Hepatocyte (in vitro differentiated cells): Measurements from ENCODE around the gene TUBE1. TPM values are rescaled to one million over a fixed set of nuclear protein-coding genes. Genes with fewer than 3 reads are reported as not detected.

Source experiments
- DNase-seq: peaks from one replicate; pipeline ENCODE4 v3.0.0-alpha.2; 2016; ENCODE audit warnings: low spot score
- H2AFZ ChIP-seq: fragments of 200-600 bp; sonication (generic); 2 replicates; pipeline ENCODE4 v1.6.0; 2016; ENCODE audit warnings: antibody characterized with exemption, mild to moderate bottlenecking
- H3K27ac ChIP-seq: fragments of 200-600 bp; sonication (generic); 2 replicates; pipeline ENCODE4 v1.5.1; 2016; ENCODE audit warnings: mild to moderate bottlenecking
- H3K27me3 ChIP-seq: fragments of 200-600 bp; sonication (generic); 2 replicates; pipeline ENCODE4 v1.6.1; 2016
- H3K36me3 ChIP-seq: fragments of 200-600 bp; sonication (generic); replicated peaks from 2 replicates; pipeline ENCODE4 v1.5.1; 2016; ENCODE audit warnings: low read depth; ENCODE audit not compliant: insufficient read depth
- H3K4me1 ChIP-seq: fragments of 200-600 bp; sonication (generic); 2 replicates; pipeline ENCODE4 v1.5.1; 2016; ENCODE audit warnings: mild to moderate bottlenecking, moderate library complexity; ENCODE audit not compliant: insufficient read depth
- H3K4me2 ChIP-seq: fragments of 200-600 bp; sonication (generic); 2 replicates; pipeline ENCODE4 v1.6.0; 2016
- H3K4me3 ChIP-seq: fragments of 200-600 bp; sonication (generic); 2 replicates; pipeline ENCODE4 v1.5.1; 2016; ENCODE audit warnings: mild to moderate bottlenecking
- H3K79me2 ChIP-seq: fragments of 200-600 bp; sonication (generic); 2 replicates; pipeline ENCODE4 v1.6.0; 2017; ENCODE audit warnings: mild to moderate bottlenecking
- H3K9me2 ChIP-seq: fragments of 200-600 bp; sonication (generic); replicated peaks from 2 replicates; pipeline ENCODE4 v1.6.0; 2017; ENCODE audit warnings: mild to moderate bottlenecking; ENCODE audit not compliant: insufficient read depth
- H3K9me3 ChIP-seq: fragments of 200-600 bp; sonication (generic); 2 replicates; pipeline ENCODE4 v1.5.1; 2016; ENCODE audit warnings: low read depth, mild to moderate bottlenecking
- H4K20me1 ChIP-seq: fragments of 200-600 bp; sonication (generic); 2 replicates; pipeline ENCODE4 v1.6.0; 2016; ENCODE audit warnings: mild to moderate bottlenecking; ENCODE audit not compliant: insufficient read depth, poor library complexity, severe bottlenecking
- EZH2 ChIP-seq: fragments of 200-600 bp; sonication (generic); IDR thresholded peaks from 2 replicates; pipeline ENCODE4 v1.6.1; 2016; ENCODE audit warnings: antibody characterized with exemption, mild to moderate bottlenecking, borderline replicate concordance
- EZH2phosphoT487 ChIP-seq: fragments of 200-600 bp; sonication (generic); IDR thresholded peaks from one replicate; pipeline ENCODE4 v1.6.1; 2018; ENCODE audit warnings: antibody characterized with exemption, mild to moderate bottlenecking, low read depth, moderate library complexity; ENCODE audit not compliant: unreplicated experiment, severe bottlenecking
- WGBS: methylation state at CpG from one replicate; pipeline ENCODE4 v1.1.6; 2016; ENCODE audit warnings: low lambda C conversion rate; ENCODE audit errors: missing lambda C conversion rate; 5-methylcytosine and 5-hydroxymethylcytosine counted together
- polyA plus RNA-seq: library from polyadenylated mRNA; unstranded; fragments of >200 nt; fragmentation: Nextera tagmentation; extraction: Ambion mirVana; gene quantifications from 2 replicates; pipeline ENCODE4 v1.2.1, GENCODE V29; 2016
- total RNA-seq: library from RNA; depleted of rRNA; stranded (reverse); fragments of >200 nt; gene quantifications from 2 replicates; pipeline ENCODE4 v1.2.3, GENCODE V29; 2014
- TF ChIP-seq, protein P1 (sequence below): fragments of 200-600 bp; sonication (generic); IDR thresholded peaks from 2 replicates; pipeline ENCODE4 v1.5.1; 2016; ENCODE audit warnings: antibody characterized with exemption, mild to moderate bottlenecking; ENCODE audit not compliant: poor library complexity

Gene TUBE1
- total and polyA plus RNA-seq, 2 experiments from 2014 or later = 14.4 to 20.3 TPM

DNA sequence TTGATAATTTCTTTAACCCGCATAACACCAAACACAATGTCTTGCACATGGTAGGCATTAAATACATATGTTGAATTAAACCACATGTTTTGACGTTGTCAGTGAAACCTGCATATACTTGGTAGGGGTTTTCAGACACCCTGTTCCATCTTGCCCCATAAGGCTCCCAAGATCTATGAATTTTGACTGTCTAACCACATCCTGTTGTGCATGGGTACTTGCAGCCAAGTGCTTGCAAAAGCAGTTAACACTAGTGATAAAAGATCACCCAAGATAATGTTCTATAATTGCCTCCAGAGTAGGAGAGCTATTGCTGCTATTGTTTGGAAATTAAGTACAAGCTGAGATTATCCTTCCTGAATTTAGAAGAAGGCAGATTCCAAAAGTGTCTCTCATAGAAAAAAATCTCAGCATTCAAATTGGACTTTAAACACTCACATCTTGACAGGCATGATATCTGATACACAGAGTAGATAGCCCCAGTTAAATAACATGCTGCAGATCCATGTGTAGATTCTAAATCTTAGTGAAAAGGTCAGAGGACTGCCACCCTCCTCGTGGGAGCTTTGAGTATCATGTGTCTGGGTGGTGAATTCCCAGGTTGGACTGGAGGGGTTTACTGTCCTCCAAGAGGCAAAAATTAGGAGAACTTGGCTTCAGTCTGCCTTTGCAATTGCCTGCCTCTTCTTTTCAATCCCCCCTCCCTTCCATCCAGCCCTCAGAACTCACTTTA, 59.2 kb downstream of the TUBE1 start:
- H3K9me2 ChIP-seq = no peaks in the 10 kb centered on the region
- H3K36me3 ChIP-seq = no peaks in the 10 kb centered on the region
- no peak for DNase-seq
- H3K9me3 ChIP-seq = no peaks in the 10 kb centered on the region
- no peak overlapping the region for H3K4me2 ChIP-seq
- no peak for TF ChIP-seq EZH2
- TF ChIP-seq, protein P1, sequence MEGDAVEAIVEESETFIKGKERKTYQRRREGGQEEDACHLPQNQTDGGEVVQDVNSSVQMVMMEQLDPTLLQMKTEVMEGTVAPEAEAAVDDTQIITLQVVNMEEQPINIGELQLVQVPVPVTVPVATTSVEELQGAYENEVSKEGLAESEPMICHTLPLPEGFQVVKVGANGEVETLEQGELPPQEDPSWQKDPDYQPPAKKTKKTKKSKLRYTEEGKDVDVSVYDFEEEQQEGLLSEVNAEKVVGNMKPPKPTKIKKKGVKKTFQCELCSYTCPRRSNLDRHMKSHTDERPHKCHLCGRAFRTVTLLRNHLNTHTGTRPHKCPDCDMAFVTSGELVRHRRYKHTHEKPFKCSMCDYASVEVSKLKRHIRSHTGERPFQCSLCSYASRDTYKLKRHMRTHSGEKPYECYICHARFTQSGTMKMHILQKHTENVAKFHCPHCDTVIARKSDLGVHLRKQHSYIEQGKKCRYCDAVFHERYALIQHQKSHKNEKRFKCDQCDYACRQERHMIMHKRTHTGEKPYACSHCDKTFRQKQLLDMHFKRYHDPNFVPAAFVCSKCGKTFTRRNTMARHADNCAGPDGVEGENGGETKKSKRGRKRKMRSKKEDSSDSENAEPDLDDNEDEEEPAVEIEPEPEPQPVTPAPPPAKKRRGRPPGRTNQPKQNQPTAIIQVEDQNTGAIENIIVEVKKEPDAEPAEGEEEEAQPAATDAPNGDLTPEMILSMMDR = no peak
- TF ChIP-seq EZH2phosphoT487 = no peak
- no peak overlapping the region for H3K27ac ChIP-seq
- H4K20me1 ChIP-seq = no peaks in the 10 kb centered on the region
- H2AFZ ChIP-seq = no peak overlapping the region
- H3K4me1 ChIP-seq = peaks cover 19% of the 10 kb centered on the region
- 47% methylated on average over 3 of the region's 3 CpGs for WGBS
- H3K4me3 ChIP-seq = no peak overlapping the region
- no peaks in the 10 kb centered on the region for H3K27me3 ChIP-seq
- no peaks in the 10 kb centered on the region for H3K79me2 ChIP-seq

DNA sequence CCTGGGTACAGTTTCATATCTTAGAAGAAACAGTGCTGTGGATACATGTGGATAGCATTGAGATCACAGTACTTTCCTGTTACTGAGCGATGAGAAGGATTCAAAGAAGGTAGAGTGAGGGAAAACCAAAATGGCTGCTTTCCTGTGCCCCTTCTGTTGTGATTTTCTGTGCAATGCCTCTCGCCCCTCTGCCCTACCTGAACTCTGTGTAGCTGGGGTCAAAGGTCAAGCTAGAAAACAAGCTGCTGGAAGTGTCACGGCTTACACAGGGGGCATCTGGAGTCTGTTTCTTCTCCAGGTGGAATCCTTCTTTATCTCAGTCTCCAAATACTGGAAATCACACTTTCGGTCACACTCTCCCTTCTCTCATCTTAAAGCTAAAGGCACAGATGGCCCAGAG, 60.3 kb downstream of the TUBE1 start:
- no peaks in the 10 kb centered on the region for H3K27me3 ChIP-seq
- no peak overlapping the region for H3K4me2 ChIP-seq
- no peak overlapping the region for H3K4me3 ChIP-seq
- TF ChIP-seq EZH2phosphoT487 (no peak), EZH2 (no peak)
- TF ChIP-seq, protein P1 = no peak
- no peak overlapping the region for H3K27ac ChIP-seq
- no peaks in the 10 kb centered on the region for H3K9me2 ChIP-seq
- no peaks in the 10 kb centered on the region for H4K20me1 ChIP-seq
- 64% methylated on average over 4 of the region's 4 CpGs for WGBS
- no peaks in the 10 kb centered on the region for H3K36me3 ChIP-seq
- H3K79me2 ChIP-seq = no peaks in the 10 kb centered on the region
- no peak overlapping the region for H2AFZ ChIP-seq
- DNase-seq = no peak
- peaks cover 19% of the 10 kb centered on the region for H3K4me1 ChIP-seq
- no peaks in the 10 kb centered on the region for H3K9me3 ChIP-seq

DNA sequence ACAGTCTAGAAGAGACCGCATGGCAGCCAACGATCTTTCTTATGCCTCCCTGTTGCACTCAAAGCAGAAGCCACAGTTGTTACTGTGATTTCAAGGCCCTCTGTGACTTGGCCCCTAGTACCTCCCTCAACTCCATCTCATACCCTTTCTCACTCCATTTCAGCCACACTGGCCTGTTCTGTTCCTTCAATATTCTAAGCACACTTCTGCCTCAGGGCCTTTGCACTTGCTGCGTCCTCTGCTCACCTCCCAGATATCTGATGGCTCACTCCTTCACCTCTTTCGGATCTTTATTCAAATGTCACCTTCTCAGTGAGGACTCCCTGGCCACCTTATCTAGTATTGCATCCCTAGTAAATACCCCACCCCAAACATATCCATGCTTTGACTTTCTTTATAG, 62.8 kb downstream of the TUBE1 start:
- 97% methylated on average over 4 of the region's 4 CpGs for WGBS
- TF ChIP-seq EZH2phosphoT487 (no peak), EZH2 (no peak)
- TF ChIP-seq, protein P1 = no peak

More for the DNA sequence above, 62.8 kb downstream of the TUBE1 start:
- H2AFZ ChIP-seq = no peak overlapping the region
- no peaks in the 10 kb centered on the region for H4K20me1 ChIP-seq
- no peak overlapping the region for H3K4me3 ChIP-seq
- H3K9me2 ChIP-seq = no peaks in the 10 kb centered on the region
- H3K27ac ChIP-seq = no peak overlapping the region
- H3K36me3 ChIP-seq = no peaks in the 10 kb centered on the region
- DNase-seq = no peak
- H3K27me3 ChIP-seq = no peaks in the 10 kb centered on the region
- H3K4me2 ChIP-seq = no peak overlapping the region
- H3K9me3 ChIP-seq = no peaks in the 10 kb centered on the region
- no peaks in the 10 kb centered on the region for H3K79me2 ChIP-seq
- H3K4me1 ChIP-seq = peaks cover 7% of the 10 kb centered on the region
